HCT116 (cell line): Measurements from ENCODE around the gene CORO2A. TPM values are rescaled to one million over a fixed set of nuclear protein-coding genes. Genes with fewer than 3 reads are reported as not detected.

ENCODE experiments used
- ATAC-seq: fragments of 200-7000 bp; cut with Tn5 transposase; 2 replicates; pipeline ENCODE4 v1.9.1; 2020; ENCODE audit warnings: mild to moderate bottlenecking, moderate library complexity
- BruUV-seq: library from RNA; stranded (reverse); fragments of 400-500 nt; replicated peaks from 2 replicates; lab custom pipeline; 2021; lab: Mats Ljungman, UMichigan
- CTCF ChIA-PET: fragments of 300-600 bp; sonication (Branson Sonifier 250); formaldehyde crosslinking; loops from one replicate; lab custom pipeline; 2021; ENCODE audit warnings: antibody characterized with exemption; lab: Charles Lee
- POLR2A ChIA-PET: fragments of 300-600, 350-600 bp; sonication (Branson Sonifier 250); formaldehyde crosslinking; loops from one replicate; lab custom pipeline; 2021; ENCODE audit warnings: antibody characterized with exemption; lab: Charles Lee
- RAD21 ChIA-PET, 2 experiments: fragments of 300-600 bp; sonication (Branson Sonifier 250); formaldehyde crosslinking; loops; one replicate each; lab custom pipeline; 2023; ENCODE audit warnings: low total read pairs in 2 of 2; ENCODE audit not compliant: uncharacterized antibody in 2 of 2, unreplicated experiment in 2 of 2, low non-redundant PET in 1 of 2; lab: Charles Lee
- DNase-seq: peaks from one replicate; pipeline ENCODE4 v3.0.0-alpha.2; 2010; ENCODE audit warnings: low read depth, low spot score
- H2AFZ ChIP-seq: fragments of 200-600 bp; shearing (Covaris generic), sonication (generic); 2 replicates; pipeline ENCODE4 v1.6.1; 2017; ENCODE audit warnings: low read depth, mixed run types, mixed read lengths, antibody characterized with exemption, low read length; ENCODE audit not compliant: poor library complexity, severe bottlenecking
- H3K27ac ChIP-seq: 2 replicates; pipeline ENCODE4 v1.5.1; 2012; ENCODE audit warnings: low read depth, low read length
- H3K27me3 ChIP-seq: fragments of 200-600 bp; sonication (generic); 2 replicates; pipeline ENCODE4 v1.6.1; 2016; ENCODE audit warnings: mixed run types, low read length, mixed read lengths; ENCODE audit not compliant: insufficient read depth
- H3K36me3 ChIP-seq, 2 experiments: fragments of 200-500 bp in 1 of 2; fragments of 200-600 bp in 1 of 2; sonication (Bioruptor generic) in 1 of 2; sonication (generic) in 1 of 2; 2 replicates each; pipeline versions ENCODE4 v1.5.1 to v1.6.1; 2014 to 2016; ENCODE audit warnings: low read length in 2 of 2, inconsistent platforms in 1 of 2, mixed read lengths in 1 of 2, mixed run types in 1 of 2; ENCODE audit not compliant: insufficient read depth in 2 of 2, control insufficient read depth in 1 of 2
- H3K4me1 ChIP-seq, 2 experiments: fragments of 200-600 bp in 1 of 2; sonication (generic) in 1 of 2; 2 replicates each; pipeline versions ENCODE4 v1.5.1 to v1.6.1; 2012 to 2017; ENCODE audit warnings: low read length in 2 of 2, inconsistent platforms in 1 of 2, mild to moderate bottlenecking in 1 of 2, mixed read lengths in 1 of 2, mixed run types in 1 of 2, moderate library complexity in 1 of 2; ENCODE audit not compliant: insufficient read depth in 2 of 2, control insufficient read depth in 1 of 2
- H3K4me2 ChIP-seq: fragments of 200-600 bp; sonication (generic); 2 replicates; pipeline ENCODE4 v1.6.1; 2017; ENCODE audit warnings: mixed run types, low read length, mixed read lengths
- H3K4me3 ChIP-seq, 2 experiments: fragments of 200-600 bp in 1 of 2; sonication (generic) in 1 of 2; replicated peaks in 1 of 2; 2 replicates each; pipeline ENCODE4 v1.5.1; 2011 to 2016; ENCODE audit warnings: low read length in 2 of 2, control low read depth in 1 of 2, low read depth in 1 of 2, mild to moderate bottlenecking in 1 of 2, mixed read lengths in 1 of 2, mixed run types in 1 of 2
- H3K79me2 ChIP-seq: fragments of 200-600 bp; sonication (generic); 2 replicates; pipeline ENCODE4 v1.6.1; 2017; ENCODE audit warnings: mild to moderate bottlenecking, mixed run types, low read length, moderate library complexity, mixed read lengths; ENCODE audit not compliant: insufficient read depth
- H3K9ac ChIP-seq: fragments of 200-600 bp; sonication (generic); 2 replicates; pipeline ENCODE4 v1.6.1; 2016; ENCODE audit warnings: low read length, mixed read lengths
- H3K9me2 ChIP-seq: fragments of 200-600 bp; sonication (generic), shearing (Covaris generic); 2 replicates; pipeline ENCODE4 v1.6.1; 2017; ENCODE audit warnings: mixed run types, mild to moderate bottlenecking, moderate library complexity; ENCODE audit not compliant: insufficient read depth
- H3K9me3 ChIP-seq, 2 experiments: fragments of 200-500 bp in 1 of 2; fragments of 200-600 bp in 1 of 2; sonication (Bioruptor generic) in 1 of 2; sonication (generic) in 1 of 2; 2 replicates each; pipeline ENCODE4 v1.6.1; 2014 to 2017; ENCODE audit warnings: low read length in 2 of 2, mixed read lengths in 2 of 2, inconsistent platforms in 1 of 2, low read depth in 1 of 2, mild to moderate bottlenecking in 1 of 2, mixed run types in 1 of 2, moderate library complexity in 1 of 2; ENCODE audit not compliant: control insufficient read depth in 1 of 2, insufficient read depth in 1 of 2
- H4K20me1 ChIP-seq: fragments of 200-600 bp; sonication (generic), shearing (Covaris generic); 2 replicates; pipeline ENCODE4 v1.6.1; 2017; ENCODE audit warnings: mixed run types, mild to moderate bottlenecking, moderate library complexity; ENCODE audit not compliant: insufficient read depth
- ATF3 ChIP-seq: IDR thresholded peaks from 2 replicates; pipeline ENCODE4 v1.6.1; 2012
- CEBPB ChIP-seq: IDR thresholded peaks from 2 replicates; pipeline ENCODE4 v1.6.1; 2012; ENCODE audit warnings: low read depth
- CTCF ChIP-seq, 3 experiments: fragments of 200-600 bp in 1 of 3; sonication (generic) in 1 of 3; IDR thresholded peaks in 2 of 3; conservative IDR thresholded peaks in 1 of 3; 2 replicates each; pipeline ENCODE4 v1.5.1; 2012 to 2017; ENCODE audit warnings: low read depth in 2 of 3, low read length in 2 of 3, antibody characterized with exemption in 1 of 3, borderline replicate concordance in 1 of 3, control low read depth in 1 of 3, mild to moderate bottlenecking in 1 of 3, mixed read lengths in 1 of 3, mixed run types in 1 of 3, moderate library complexity in 1 of 3; ENCODE audit not compliant: insufficient read depth in 1 of 3
- MAX ChIP-seq: IDR thresholded peaks from 2 replicates; pipeline ENCODE4 v1.6.1; 2012
- POLR2AphosphoS5 ChIP-seq: IDR thresholded peaks from 2 replicates; pipeline ENCODE4 v1.6.1; 2011; ENCODE audit warnings: mild to moderate bottlenecking, low read depth, low read length, moderate library complexity
- RAD21 ChIP-seq: IDR thresholded peaks from 2 replicates; pipeline ENCODE4 v1.6.1; 2012; ENCODE audit warnings: low read depth, mild to moderate bottlenecking
- SIN3A ChIP-seq: IDR thresholded peaks from 2 replicates; pipeline ENCODE4 v1.6.1; 2012; ENCODE audit warnings: low read depth
- SP1 ChIP-seq: IDR thresholded peaks from 2 replicates; pipeline ENCODE4 v1.6.1; 2012; ENCODE audit warnings: low read depth
- SRF ChIP-seq: IDR thresholded peaks from 2 replicates; pipeline ENCODE4 v1.6.1; 2012; ENCODE audit warnings: low read depth
- YY1 ChIP-seq: IDR thresholded peaks from 2 replicates; pipeline ENCODE4 v1.6.1; 2011; ENCODE audit warnings: low read length, low read depth, moderate library complexity, mild to moderate bottlenecking; ENCODE audit not compliant: insufficient replicate concordance; ENCODE audit errors: extremely low read depth
- ZFX ChIP-seq: fragments of 450-650 bp; IDR thresholded peaks from 2 replicates; pipeline ENCODE4 v1.6.1; 2017
- intact Hi-C: fragments of 100-400 bp; cut with micrococcal nuclease; formaldehyde crosslinking; loops from 2 replicates; pipeline ENCODE4 v1.10.0; 2022
- total RNA-seq: library from RNA; stranded (reverse); gene quantifications from one replicate; pipeline ENCODE4 v1.2.1, GENCODE V29; 2021; ENCODE audit not compliant: unreplicated experiment

Gene CORO2A
- total RNA-seq, 1 experiment from 2014 or later: 5.7 TPM

GRCh38 chr9:98189412-98189811 is 3.0 kb downstream of the CORO2A start:
- POLR2A ChIA-PET: no interaction called here

More at GRCh38 chr9:98189412-98189811, 3.0 kb downstream of the CORO2A start:
- Histone ChIP-seq H3K9me2 (no peaks in the 10 kb centered on the region), H3K27ac (no peak overlapping the region), H2AFZ (no peak overlapping the region), H3K4me3 (no peak overlapping the region), H3K9me3 (no peaks in the 10 kb centered on the region), H3K4me2 (no peak overlapping the region), H3K27me3 (no peaks in the 10 kb centered on the region), H3K4me1 (peaks cover 4 to 33% of the 10 kb centered on the region in 2 experiments), H3K79me2 (no peaks in the 10 kb centered on the region), H4K20me1 (no peaks in the 10 kb centered on the region), H3K9ac (no peak overlapping the region), H3K36me3 (no peaks in the 10 kb centered on the region)
- ATAC-seq (no peak), DNase-seq (no peak)
- ChIA-PET RAD21 (no interaction called here), CTCF (no interaction called here)
- no peak for TF ChIP-seq RAD21
- TF ChIP-seq POLR2AphosphoS5: no peak
- TF ChIP-seq SIN3A: no peak
- no peak for TF ChIP-seq CEBPB
- no peak for TF ChIP-seq ZFX
- no peak for TF ChIP-seq YY1
- TF ChIP-seq ATF3: no peak
- TF ChIP-seq SP1: no peak
- TF ChIP-seq MAX: no peak
- TF ChIP-seq CTCF (IDR thresholded peaks at IDR 0.05 in 2 of 3, conservative IDR thresholded peaks at IDR 0.05 in 1 of 3; ENCODE audit: borderline replicate concordance in 1 of 3, insufficient read depth in 1 of 3, low read depth in 2 of 3, low read length in 2 of 3): no peak
- no peak for TF ChIP-seq SRF
- BruUV-seq: no TSS peak
- intact Hi-C loops: no loop called here
